SIG-M5 (cell line): ENCODE data around the gene PAK5.

ENCODE experiments used
- DNase-seq: peaks from one replicate; lab custom pipeline; 2025; lab: John Stamatoyannopoulos, UW

Gene PAK5

DNA sequence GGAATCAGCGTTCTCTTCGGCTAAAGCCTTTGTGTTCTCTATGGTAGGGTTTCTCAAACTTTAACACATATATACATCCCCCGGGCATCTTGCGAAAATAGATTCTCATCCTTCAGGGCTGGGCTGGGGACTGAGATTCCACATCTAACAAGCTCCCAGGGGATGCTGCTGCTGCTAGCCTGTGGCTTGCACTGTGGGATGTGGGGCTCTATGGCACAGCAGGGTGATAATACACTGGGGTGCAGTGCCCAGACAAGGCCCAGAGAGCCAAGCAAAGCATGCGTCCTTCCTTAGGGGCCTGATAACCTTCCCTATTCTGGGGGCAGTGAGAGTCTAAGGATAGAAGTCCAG is 222.4 kb downstream of the PAK5 start:
- DNase-seq: no peak

DNA sequence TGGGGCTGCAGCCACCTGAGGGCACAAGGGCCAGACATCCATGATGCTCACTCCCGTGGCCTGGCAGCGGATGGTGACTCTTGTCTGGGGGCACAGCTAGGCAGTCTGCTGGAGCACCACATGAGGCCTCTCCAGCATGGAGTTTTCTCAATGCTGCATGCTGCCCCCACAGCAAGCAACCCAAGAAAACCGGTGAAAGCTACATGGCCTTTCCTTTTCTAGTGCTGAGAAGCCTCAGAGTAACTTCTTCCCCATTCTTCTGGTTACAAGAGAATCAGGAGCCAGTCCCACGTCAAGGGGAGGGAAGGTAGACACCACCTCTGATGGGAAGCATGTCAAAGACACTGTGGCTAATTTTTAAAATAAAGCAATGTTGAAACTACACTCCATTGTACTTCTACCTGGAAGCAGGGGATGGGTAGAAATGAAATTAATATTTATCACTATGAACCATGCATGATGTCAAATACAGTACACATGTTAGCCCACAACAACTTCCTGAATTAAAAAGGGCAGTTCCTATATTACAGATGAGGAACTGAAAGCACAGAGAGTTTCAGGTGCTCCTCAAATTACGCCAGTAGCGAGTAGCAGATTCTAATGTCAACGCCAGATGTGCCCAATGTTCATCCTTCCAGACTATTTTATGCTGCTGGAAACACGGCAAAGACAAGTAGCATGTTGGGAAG is 223.0 kb downstream of the PAK5 start:
- peak; percentile 77 for DNase-seq

DNA sequence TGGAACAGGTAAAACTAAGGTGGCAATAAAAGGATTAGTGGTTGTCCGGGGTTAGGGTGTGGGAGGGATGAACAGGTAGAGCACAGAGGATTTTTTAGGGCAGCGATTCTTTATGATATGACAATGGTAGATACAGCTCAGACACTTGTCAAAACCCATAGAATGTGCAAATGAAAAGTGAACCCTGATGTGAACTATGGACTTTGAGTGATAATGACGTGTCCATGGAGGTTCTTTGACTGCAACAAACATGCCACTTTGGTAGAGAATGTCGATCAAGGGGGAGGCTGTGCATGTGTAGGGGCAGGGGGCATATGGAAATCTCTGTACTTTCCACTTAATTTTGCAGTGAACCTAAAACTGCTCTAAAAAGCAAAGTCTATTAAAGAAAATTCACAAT is 223.8 kb downstream of the PAK5 start:
- DNase-seq: no peak

DNA sequence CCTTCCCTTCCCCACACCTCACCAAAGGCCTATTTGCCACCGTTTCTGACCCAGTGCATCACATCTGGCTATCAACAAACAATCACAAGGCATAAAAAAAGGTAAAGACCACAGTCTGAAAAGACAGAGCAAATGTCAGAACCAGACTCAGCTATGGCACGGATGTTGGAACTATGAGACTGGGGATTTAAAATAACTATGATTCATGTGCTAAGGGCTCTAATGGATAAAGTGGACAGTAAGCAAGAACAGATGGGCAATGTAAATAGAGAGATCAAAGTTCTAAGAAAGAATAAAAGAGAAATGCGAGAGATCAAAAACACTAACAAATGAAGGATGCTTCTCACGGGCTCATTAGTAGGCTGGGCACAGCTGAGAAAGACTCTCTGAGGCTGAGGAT is 225.0 kb downstream of the PAK5 start:
- no peak for DNase-seq

DNA sequence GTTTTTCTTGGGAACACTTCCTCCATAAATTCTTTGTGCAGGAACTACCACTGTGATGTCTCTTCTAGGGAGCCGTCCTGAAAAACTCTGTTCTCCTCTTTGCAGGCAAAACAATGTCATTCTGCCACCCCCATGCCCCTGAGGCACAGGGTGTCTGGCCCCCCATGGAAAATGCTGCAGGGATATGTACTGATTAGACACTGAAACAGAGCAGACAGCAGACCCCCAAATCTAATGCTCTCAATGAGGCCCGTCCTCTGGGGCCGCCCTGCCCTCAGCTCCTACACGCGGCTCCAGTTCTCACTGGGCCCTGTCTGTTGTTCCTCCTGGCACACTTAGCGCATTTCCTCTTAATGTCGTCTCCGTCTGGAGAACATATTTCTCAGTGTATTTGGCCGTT is 227.0 kb downstream of the PAK5 start:
- no peak for DNase-seq

DNA sequence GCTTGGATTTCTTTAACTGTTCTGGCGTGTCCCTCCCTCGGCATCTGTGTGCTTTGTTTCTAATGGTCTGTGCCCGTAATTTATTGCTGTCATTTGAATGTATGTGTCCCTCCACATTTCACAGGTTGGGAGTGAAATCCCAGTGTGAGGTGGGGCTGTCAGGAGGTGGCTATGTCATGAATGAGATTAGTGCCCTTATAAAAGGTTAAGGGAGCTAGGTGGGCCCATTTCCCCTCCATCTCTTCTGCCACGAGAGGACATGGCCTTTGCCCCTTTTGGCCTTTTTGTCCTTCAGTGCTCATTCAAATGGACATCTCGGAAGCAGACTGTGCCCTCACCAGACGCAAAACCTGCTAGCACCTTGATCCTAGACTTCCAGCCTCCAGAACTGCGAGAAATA is 228.2 kb downstream of the PAK5 start:
- no peak for DNase-seq

DNA sequence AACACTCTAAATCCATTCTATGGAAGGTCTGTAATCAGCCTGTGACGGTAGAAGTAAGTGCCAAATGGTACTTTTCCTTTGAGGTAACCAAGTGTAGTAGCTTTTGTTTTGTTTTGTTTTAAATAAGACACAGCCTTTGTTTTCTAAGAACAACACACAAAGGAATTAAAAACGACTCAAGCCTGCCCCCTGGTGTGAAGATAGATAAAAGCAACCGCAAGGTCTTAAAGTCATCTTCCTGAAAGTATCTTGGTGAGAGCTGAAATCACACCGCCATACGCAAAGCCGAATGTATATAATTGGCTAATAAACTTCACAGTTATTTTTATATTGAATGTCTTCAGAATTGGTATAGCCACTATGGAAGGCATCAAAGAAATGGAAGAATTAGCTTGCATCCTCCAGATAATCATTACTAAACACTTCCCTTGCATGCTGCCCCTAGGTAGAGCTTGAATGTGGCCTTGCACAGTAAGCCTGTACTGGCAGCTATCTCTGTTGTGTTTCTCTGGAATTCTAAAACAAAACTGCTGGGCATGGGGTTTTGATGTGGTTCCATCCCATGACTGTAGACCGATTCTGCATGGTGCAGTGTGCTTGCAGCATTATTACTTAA is 228.9 kb downstream of the PAK5 start:
- no peak for DNase-seq

DNA sequence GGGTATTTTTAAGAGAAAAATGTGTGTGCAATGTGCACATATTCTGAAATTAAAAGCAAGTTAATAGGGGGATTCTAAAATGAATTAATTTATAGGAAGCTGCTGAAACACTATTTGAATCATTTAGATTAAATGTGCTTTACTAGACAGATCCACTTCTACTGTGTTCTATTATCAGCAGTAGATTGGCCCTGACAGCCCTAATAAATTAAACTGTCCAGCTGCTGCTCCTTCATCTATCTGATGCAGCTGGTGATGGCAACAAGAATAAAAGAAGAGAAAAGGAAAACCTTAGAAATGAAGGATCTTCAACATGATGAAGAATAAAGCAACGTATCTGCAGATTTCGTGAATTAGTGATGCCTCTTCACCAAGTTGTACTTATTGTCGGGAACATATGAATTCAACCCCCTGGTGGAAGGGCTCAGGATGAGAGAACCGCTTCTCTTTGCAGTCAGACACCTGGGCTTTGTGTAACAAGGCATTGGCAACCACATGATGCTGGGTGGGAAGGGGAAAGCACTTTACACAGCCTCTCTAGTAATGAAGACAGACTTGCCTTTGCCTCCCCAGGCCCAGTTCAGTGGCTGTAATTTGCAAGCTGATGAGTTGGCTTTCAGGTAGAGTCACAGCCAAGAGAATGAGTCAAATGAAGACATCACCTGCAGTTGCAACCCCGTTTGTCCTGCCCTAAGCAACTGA is 230.1 kb downstream of the PAK5 start:
- DNase-seq: no peak

DNA sequence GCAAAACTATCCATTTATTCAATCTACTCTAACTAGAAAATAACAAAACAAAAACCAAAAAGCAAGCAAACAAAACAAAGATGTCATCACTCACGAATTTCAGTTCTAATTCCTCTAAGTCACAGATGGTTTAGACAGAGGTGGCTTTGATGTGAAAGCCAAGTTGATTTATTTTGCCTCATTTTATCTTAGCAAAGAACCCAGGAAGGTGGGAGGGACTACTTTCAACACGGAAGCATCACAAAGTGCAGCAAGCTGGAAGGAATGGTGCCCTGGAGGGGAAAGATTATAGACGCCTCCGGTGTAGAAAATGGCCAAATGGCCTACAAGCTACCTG is 236.1 kb downstream of the PAK5 start:
- DNase-seq: no peak

DNA sequence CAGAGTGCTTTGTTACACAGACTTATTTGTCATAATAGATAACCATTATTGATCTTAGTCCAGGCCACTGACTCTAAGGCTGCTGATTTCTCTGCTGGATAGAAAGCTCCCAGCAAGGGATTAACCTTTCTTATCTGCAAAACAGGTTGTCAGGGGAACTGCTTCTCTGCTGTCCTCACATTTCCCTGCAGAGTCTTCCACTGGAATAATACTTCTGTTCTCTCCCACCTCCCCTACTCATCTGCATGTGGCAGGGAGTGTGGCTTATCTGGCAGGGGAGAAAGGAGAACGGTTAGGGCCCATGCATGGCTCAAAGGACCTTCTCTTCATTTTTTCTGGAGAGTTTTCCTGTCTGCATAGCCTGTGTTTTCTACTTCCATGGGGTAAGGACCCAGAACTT is 238.3 kb downstream of the PAK5 start:
- no peak for DNase-seq

DNA sequence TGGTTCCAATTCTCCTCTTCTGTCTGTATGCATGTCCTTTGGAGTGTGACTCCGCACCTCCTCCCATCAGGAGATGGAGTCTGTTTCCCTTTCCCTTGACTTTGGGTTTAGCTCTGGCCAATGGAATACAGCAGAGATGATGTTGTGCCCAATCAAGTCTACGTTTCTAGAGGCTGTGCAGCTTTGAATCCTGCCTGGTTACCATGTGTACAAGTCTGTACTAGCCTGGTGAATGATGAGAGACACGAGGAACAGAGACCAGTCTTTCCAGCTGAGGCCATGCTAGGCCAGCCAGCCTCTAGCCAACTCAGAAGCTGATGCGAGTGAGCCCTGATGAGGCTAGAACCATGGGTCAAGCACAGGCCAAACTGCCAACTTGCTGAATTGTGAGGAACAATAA is 241.3 kb downstream of the PAK5 start:
- no peak for DNase-seq

DNA sequence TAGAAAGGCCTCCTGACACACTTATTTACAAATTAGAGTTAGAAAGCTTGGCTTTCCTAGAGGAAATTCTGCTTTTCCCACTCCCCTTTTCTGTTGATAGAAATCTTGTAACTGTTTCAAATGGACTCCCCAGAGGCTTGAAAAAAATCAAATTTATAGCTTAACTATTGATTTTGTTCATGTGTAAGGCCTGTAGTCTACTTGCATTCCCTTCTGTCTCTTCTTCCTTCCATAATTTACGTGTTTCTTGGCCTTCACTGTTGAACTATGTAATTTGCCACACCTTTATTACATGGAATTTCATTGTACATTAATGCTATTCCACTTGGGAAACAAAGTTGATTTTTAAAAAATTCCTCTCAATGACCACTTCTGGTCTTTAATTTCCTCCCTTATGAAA is 243.1 kb downstream of the PAK5 start:
- DNase-seq: no peak

DNA sequence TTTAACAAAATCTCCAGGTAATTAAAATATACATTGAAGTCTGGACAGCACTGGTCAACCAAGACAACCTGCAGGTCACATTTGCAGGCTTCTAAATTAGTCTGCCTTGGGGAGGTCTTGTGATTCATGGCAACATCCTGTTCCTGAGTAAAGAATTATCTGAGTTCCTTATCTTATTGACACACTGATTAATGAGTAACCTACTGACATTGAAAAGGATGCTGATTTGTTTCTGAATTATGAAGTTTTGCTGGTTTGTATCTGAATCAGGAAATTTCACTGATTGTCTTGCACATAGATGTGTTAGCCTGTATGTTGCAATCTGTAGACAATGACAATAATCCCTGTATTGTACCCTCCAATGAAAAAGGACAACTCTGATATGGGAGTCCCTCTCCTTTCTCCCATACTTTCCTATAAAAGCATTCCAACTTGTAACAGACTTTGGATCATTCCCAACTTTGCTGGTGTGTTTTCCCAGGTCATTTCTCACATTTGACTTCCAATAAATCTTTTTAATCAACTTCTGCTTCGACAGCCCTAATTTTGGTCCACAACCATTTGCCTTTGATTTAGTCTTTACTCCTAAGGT is 244.5 kb downstream of the PAK5 start:
- DNase-seq: no peak

DNA sequence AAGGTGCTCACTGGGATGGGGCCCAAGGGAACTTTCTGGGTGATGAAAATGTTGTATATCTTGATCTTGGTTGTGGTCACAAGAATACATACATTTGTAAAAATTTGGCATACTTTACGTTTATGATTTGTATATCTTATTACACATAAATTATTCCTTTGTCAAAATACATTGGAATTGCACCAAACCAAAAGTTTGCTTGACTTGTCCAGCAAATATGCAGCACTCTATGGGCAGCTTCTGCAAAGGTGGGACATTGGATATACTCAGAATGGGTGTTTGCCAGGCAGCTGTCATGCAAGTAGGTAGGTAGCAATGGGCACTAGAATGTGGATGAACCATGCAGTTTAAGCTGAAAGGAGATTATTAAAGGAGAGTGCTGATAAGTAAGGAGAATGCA is 246.5 kb downstream of the PAK5 start:
- no peak for DNase-seq

DNA sequence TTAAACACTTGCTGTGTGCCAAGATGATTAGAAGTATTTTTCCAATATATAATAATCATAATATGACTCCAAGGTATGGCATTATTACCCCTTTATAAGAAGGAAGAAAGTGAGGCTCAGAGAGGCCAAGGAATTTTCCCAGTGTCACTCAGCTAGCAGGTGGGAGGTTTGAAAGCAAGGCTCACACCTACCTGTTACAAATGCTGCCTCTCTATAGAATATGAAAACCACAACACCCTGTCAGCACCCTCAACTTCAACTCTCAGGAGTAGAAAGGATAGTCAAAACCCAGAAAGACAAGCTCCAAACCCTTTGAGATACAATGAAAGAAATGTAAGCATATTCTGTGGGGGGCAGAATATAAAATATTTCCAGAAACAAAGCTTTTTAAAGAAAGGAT is 247.8 kb downstream of the PAK5 start:
- DNase-seq: no peak

DNA sequence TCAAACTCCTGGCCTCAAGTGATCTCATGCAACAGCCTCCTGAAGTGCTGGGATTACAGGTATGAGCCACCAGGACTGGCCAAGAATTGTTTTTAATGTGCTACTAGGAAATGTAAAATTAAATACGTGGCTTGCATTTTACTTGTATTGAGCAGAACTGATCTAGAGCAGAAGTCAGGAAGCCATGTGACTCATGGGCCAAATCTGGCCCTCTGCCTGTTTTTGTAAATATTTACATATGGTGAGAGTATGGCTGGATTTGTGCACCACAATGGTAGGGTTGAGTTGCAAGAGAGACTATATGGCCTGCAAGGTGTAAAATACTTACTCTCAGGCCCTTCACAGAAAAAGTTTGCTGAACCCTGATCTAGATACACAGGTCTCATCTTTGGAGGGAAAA is 248.7 kb downstream of the PAK5 start:
- DNase-seq: no peak

DNA sequence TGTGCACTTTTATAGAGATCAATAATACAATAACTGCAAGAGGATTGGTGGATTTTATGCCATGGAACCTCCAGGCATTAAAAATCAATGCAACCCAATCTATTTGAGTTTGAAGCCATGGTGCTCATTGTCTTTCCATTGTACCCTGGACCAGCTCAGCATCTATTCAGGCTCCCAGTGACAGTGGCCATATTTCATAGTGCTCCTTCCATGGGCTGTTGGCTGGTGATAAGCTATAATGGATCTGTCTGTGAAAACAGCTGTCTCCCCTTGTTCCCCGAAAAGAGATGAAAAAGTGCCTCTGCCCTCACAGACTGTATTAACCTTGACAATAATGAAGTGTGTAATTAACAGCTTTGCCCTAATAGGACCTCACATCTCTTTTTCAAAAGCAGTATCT is 250.2 kb downstream of the PAK5 start:
- DNase-seq: no peak

DNA sequence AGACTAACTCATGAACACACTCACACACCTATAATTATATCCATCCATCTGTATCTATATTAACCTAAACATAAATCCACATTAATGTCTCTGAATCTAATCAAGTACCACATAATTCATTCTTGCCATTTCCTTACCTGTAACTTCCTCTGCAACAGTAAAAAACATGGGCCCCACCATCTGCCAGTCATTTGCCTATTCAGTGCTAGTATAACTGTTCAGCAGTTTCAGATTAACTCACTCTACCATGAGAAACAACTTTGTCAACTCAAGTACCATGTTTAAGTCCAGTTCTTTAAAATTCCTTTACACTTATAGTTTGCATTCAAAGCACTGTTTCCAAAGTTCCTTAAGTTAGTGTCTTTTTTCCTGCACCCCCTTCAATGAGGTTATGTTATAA is 255.7 kb downstream of the PAK5 start:
- no peak for DNase-seq

DNA sequence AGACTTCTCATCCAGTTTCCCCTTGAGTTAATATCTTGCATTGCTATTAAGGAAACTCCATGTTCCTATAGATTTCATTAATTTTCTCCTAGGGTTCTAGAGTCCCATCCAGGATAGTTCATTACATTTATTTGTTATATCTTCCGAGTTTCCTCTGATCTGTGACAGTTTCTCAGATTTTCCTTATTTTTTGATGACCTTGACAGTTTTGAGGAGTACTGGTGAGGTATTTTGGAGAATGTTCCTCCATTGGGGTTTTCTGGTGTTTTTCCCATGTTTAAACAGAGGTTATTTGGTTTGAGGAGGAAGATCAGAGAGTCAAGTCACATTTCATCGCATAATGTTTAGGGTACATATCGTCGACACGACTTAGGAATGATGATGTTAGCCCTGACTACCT is 256.7 kb downstream of the PAK5 start:
- DNase-seq: no peak

DNA sequence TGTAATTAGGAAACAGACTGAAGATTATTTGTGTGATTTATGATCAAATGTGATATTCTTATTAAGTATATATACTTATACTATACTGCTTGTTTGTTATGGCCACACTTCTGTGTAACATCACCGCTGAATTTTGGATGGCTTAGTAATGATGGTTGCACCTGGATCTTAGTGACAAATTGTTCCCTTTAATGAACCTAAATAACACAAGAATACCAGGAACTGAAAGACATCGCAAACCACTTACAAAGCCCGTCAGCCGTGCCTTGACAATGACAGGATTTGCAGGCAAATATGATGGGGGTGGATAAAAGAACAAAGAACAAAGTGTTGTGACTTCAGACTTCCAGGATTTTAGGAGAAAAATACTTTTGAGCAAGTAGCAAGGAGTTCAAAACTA is 257.4 kb downstream of the PAK5 start:
- no peak for DNase-seq

DNA sequence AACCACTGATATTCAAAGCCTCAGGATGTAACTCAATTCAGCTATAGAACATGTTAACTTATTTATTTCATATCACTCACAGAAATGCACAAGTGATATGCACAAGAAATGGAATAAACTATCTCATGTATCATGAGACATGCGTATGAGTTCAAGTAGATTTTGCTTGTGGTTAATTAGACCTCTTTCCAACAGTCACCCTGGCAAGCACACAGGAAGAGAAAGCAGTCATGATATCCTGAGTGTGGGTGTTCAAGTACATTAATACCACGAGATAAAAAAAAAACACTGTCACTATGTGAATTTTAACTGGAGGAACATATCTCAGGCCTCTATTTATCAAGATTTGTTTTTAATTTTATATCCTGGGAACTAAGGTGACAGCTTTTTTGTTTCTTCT is 260.3 kb downstream of the PAK5 start:
- DNase-seq: no peak

DNA sequence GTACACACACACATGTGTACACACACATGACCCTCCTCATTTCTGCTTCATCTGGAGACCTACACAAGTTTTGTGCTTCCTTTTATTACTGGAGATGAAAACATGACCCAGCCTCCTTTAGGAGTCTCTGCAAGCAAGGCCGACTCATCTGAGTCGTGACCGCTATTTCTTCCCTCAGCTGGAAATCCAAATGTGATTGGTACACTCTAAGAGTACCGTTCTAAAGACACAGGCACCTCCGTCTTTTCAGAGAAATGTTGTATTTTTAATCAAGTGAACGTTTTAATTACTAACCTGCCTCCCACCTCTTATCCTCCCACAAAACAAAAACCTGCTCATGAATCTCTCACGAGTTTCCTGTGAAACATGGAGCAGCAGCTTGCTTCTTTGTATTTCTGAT is 261.5 kb downstream of the PAK5 start:
- DNase-seq: no peak

DNA sequence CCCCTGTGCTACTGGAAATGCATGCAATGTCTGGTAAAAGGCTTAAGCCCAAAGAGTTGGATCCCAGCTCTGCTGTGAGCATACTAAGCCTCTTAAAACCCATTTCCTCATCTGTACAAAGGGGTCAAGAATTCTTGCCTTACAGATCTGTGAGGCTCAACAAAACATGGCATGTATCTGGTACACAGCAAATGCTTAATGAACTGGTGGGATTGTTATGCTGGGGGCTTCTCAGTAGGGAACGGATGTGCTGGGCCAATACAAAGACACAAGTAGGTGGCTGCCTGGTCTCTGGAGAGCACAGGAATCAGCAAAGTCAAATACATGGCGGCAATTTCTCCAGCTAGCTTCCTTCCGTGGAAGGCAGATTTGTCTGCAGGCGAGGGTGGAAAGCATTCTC is 262.2 kb downstream of the PAK5 start:
- DNase-seq: no peak

DNA sequence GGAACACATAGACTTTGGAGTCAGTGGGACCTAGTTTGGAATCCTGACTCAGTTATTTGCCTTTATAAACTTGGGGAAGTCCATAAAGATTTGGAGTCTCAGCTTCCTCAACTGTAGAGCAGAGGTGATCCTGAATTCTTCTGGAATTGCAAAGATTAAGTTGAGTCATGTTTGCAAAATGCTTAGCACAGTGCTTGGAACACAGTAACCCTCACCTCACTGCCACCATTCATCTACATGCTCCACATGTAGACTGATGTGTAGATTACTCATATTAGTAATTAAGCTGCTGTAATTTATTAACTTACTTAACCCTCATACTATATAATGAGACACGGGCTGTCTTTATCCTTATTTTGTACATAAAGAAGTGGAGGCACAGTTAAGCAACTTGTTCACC is 263.0 kb downstream of the PAK5 start:
- no peak for DNase-seq
